Vagina (tissue), 2 donors: ENCODE data around the gene IL23R. TPM values are rescaled to one million over a fixed set of nuclear protein-coding genes. Genes with fewer than 3 reads are reported as not detected.
A peak's percentile ranks its signal among the peaks of the same experiment; 100 is the strongest.

ENCODE experiments used
- DNase-seq, 2 donors: peaks; one replicate each; pipeline ENCODE4 v3.0.0-alpha.2; 2017; ENCODE audit errors: extremely low spot score in 2 of 2
- H3K27ac ChIP-seq: fragments of 200-600 bp; sonication (generic); one replicate; pipeline ENCODE4 v1.5.1; 2019
- H3K27me3 ChIP-seq: fragments of 200-600 bp; sonication (generic); one replicate; pipeline ENCODE4 v1.5.1; 2019
- H3K36me3 ChIP-seq, 2 donors: fragments of 200-600 bp; sonication (generic); one replicate each; pipeline ENCODE4 v1.5.1; 2017 to 2019
- H3K4me1 ChIP-seq: fragments of 200-600 bp; sonication (generic); one replicate; pipeline ENCODE4 v1.5.1; 2019
- H3K4me3 ChIP-seq, 2 donors: fragments of 200-600 bp; sonication (generic); 1 replicate in 1 of 2; 2 replicates in 1 of 2; pipeline ENCODE4 v1.5.1; 2016 to 2019
- H3K9me3 ChIP-seq: fragments of 200-600 bp; sonication (generic); one replicate; pipeline ENCODE4 v1.5.1; 2019
- CTCF ChIP-seq, 3 experiments: fragments of 450-650 bp in 2 of 3; fragments of 200-600 bp in 1 of 3; sonication (generic) in 1 of 3; IDR thresholded peaks; one replicate each; pipeline ENCODE4 v1.5.1; 2017 to 2019; ENCODE audit warnings: antibody characterized with exemption in 3 of 3, mild to moderate bottlenecking in 2 of 3, moderate library complexity in 2 of 3
- POLR2A ChIP-seq, 2 donors: fragments of 450-650 bp; IDR thresholded peaks; one replicate each; pipeline ENCODE4 v1.6.1; 2017; ENCODE audit warnings: antibody characterized with exemption in 2 of 2, mild to moderate bottlenecking in 2 of 2, moderate library complexity in 2 of 2
- POLR2AphosphoS5 ChIP-seq, 2 donors: sonication (generic); formaldehyde crosslinking; IDR thresholded peaks; one replicate each; pipeline ENCODE4 v1.9.0; 2017; ENCODE audit warnings: antibody characterized with exemption in 2 of 2, mild to moderate bottlenecking in 2 of 2, low read depth in 1 of 2; ENCODE audit not compliant: insufficient read depth in 1 of 2
- intact Hi-C: fragments of 100-400 bp; cut with DNase I; formaldehyde crosslinking; loops from one replicate; pipeline ENCODE4 v1.15.1; 2023
- small RNA-seq: library from RNA; depleted of rRNA; stranded (forward); fragments of <200 nt; gene quantifications from one replicate; pipeline ENCODE3, GENCODE V24; 2016
- total RNA-seq: library from RNA; depleted of rRNA; stranded (reverse); fragments of >200 nt; gene quantifications from one replicate; pipeline ENCODE4 v1.2.3, GENCODE V29; 2016

The IL23R gene
- total RNA-seq, 1 donor from 2014 or later: not detected

- no peaks in the 10 kb centered on the region for H3K27me3 ChIP-seq
- no peaks in the 10 kb centered on the region for H3K36me3 ChIP-seq
- H3K27ac ChIP-seq: no peak overlapping the region
- H3K4me1 ChIP-seq: no peaks in the 10 kb centered on the region
- intact Hi-C loops: no loop called here
- H3K9me3 ChIP-seq: no peaks in the 10 kb centered on the region
- no peak for DNase-seq
- TF ChIP-seq POLR2A (IDR thresholded peaks at IDR 0.05) (no peak), POLR2AphosphoS5 (IDR thresholded peaks at IDR 0.05; ENCODE audit: insufficient read depth in 1 of 2, low read depth in 1 of 2) (no peak)
- H3K4me3 ChIP-seq: no peak overlapping the region
Observed at GRCh38 chr1:67300561-67300960, 134.3 kb downstream of the IL23R start.

GRCh38 chr1:67304023-67304422 lies 137.8 kb downstream of the IL23R start:
- no peak overlapping the region for H3K4me3 ChIP-seq
- H3K4me1 ChIP-seq: peaks cover 8% of the 10 kb centered on the region
- no peak for DNase-seq
- no peaks in the 10 kb centered on the region for H3K9me3 ChIP-seq
- TF ChIP-seq POLR2A (IDR thresholded peaks at IDR 0.05) (no peak), CTCF (IDR thresholded peaks at IDR 0.05) (no peak), POLR2AphosphoS5 (IDR thresholded peaks at IDR 0.05; ENCODE audit: insufficient read depth in 1 of 2, low read depth in 1 of 2) (no peak)
- no peak overlapping the region for H3K27ac ChIP-seq
- intact Hi-C loops: no loop called here
- no peaks in the 10 kb centered on the region for H3K27me3 ChIP-seq
- H3K36me3 ChIP-seq: no peaks in the 10 kb centered on the region

- DNase-seq: no peak
- H3K36me3 ChIP-seq: no peaks in the 10 kb centered on the region
- no peak overlapping the region for H3K27ac ChIP-seq
- H3K9me3 ChIP-seq: no peaks in the 10 kb centered on the region
- no peak overlapping the region for H3K4me3 ChIP-seq
- peaks cover 8% of the 10 kb centered on the region for H3K4me1 ChIP-seq
- no peaks in the 10 kb centered on the region for H3K27me3 ChIP-seq
- TF ChIP-seq POLR2A (IDR thresholded peaks at IDR 0.05): no peak
- no peak for TF ChIP-seq POLR2AphosphoS5 (IDR thresholded peaks at IDR 0.05; ENCODE audit: insufficient read depth in 1 of 2, low read depth in 1 of 2)
- TF ChIP-seq CTCF (IDR thresholded peaks at IDR 0.05): no peak
- intact Hi-C loops: no loop called here
Observed at GRCh38 chr1:67306547-67306946, 140.3 kb downstream of the IL23R start.

GRCh38 chr1:67307251-67308060 lies 141.2 kb downstream of the IL23R start, which contains the start of gene IL12RB2:
TSS of gene IL12RB2 (plus strand) at chr1:67307873. CDS start at chr1:67320369, 12,496 bp downstream.
- Histone ChIP-seq H3K27ac (no peak within 1 kb of the TSS), H3K4me3 (peak within 1 kb of the TSS; percentile 41)

GRCh38 chr1:67308136-67308535 lies 141.9 kb downstream of the IL23R start:
- no peak for DNase-seq
- Histone ChIP-seq H3K9me3 (no peaks in the 10 kb centered on the region), H3K4me3 (peak overlapping the region; percentile 41), H3K36me3 (no peaks in the 10 kb centered on the region), H3K27ac (no peak overlapping the region), H3K4me1 (peaks cover 8% of the 10 kb centered on the region), H3K27me3 (no peaks in the 10 kb centered on the region)
- no peak for TF ChIP-seq POLR2AphosphoS5 (IDR thresholded peaks at IDR 0.05; ENCODE audit: insufficient read depth in 1 of 2, low read depth in 1 of 2)
- TF ChIP-seq CTCF (IDR thresholded peaks at IDR 0.05): no peak
- no peak for TF ChIP-seq POLR2A (IDR thresholded peaks at IDR 0.05)
- intact Hi-C loops: no loop called here

More at GRCh38 chr1:67307251-67308060, 141.2 kb downstream of the IL23R start, which contains the start of gene IL12RB2:
- no peaks in the 10 kb centered on the region for H3K9me3 ChIP-seq
- peaks cover 8% of the 10 kb centered on the region for H3K4me1 ChIP-seq
- intact Hi-C loops: no loop called here
- H3K36me3 ChIP-seq: no peaks in the 10 kb centered on the region
- DNase-seq: no peak
- H3K27me3 ChIP-seq: no peaks in the 10 kb centered on the region
- TF ChIP-seq POLR2A (IDR thresholded peaks at IDR 0.05) (no peak), CTCF (IDR thresholded peaks at IDR 0.05) (no peak), POLR2AphosphoS5 (IDR thresholded peaks at IDR 0.05; ENCODE audit: insufficient read depth in 1 of 2, low read depth in 1 of 2) (no peak)

Small RNA genes lying within 50 kb of the gene (small RNA-seq; reads per million reads assigned to genes)
- gene RNU4ATAC4P: not detected
- not detected for gene RNU6-586P

Other genes starting within 250 kb of the IL23R start
- 10.3 TPM for gene DNAI4, start 241.6 kb upstream of the IL23R start, total RNA-seq
- 39.5 TPM for gene MIER1, start 241.5 kb upstream of the IL23R start, total RNA-seq
- gene SLC35D1, start 112.3 kb upstream of the IL23R start, total RNA-seq: 13.3 TPM
- not detected for gene C1orf141, start 31.5 kb upstream of the IL23R start, total RNA-seq
- gene IL12RB2, start 141.4 kb downstream of the IL23R start, total RNA-seq: 0.74 TPM